HEK293 (cell line): ENCODE measurements around the gene RIN3.
A peak's percentile ranks its signal among the peaks of the same experiment; 100 is the strongest.

Experiments
- CTCF ChIP-seq: fragments of 450-650 bp; formaldehyde crosslinking; IDR thresholded peaks from 2 replicates; pipeline ENCODE4 v1.5.1; 2016; ENCODE audit warnings: missing biosample characterization, missing genetic modification characterization
- KLF16 ChIP-seq: fragments of 450-650 bp; formaldehyde crosslinking; IDR thresholded peaks from 2 replicates; pipeline ENCODE4 v1.5.1; 2017; ENCODE audit warnings: missing biosample characterization, missing genetic modification characterization
- KLF8 ChIP-seq: fragments of 450-650 bp; formaldehyde crosslinking; IDR thresholded peaks from 2 replicates; pipeline ENCODE4 v1.5.1; 2016; ENCODE audit warnings: missing biosample characterization, missing genetic modification characterization
- SALL2 ChIP-seq: fragments of 450-650 bp; formaldehyde crosslinking; IDR thresholded peaks from 2 replicates; pipeline ENCODE4 v1.5.0; 2017; ENCODE audit warnings: missing biosample characterization, mild to moderate bottlenecking, missing genetic modification characterization, borderline replicate concordance
- YY1 ChIP-seq: fragments of 450-650 bp; formaldehyde crosslinking; IDR thresholded peaks from 2 replicates; pipeline ENCODE4 v1.5.1; 2018; ENCODE audit warnings: missing biosample characterization, missing genetic modification characterization
- ZEB2 ChIP-seq: fragments of 450-650 bp; formaldehyde crosslinking; IDR thresholded peaks from 2 replicates; pipeline ENCODE4 v1.5.1; 2016; ENCODE audit warnings: missing biosample characterization, missing genetic modification characterization
- ZFP37 ChIP-seq: fragments of 450-650 bp; formaldehyde crosslinking; IDR thresholded peaks from 2 replicates; pipeline ENCODE4 v1.5.1; 2016; ENCODE audit warnings: missing biosample characterization, missing genetic modification characterization
- ZFP69B ChIP-seq: fragments of 450-650 bp; formaldehyde crosslinking; IDR thresholded peaks from 2 replicates; pipeline ENCODE4 v1.5.1; 2016; ENCODE audit warnings: missing biosample characterization, missing genetic modification characterization
- ZNF10 ChIP-seq: fragments of 450-650 bp; formaldehyde crosslinking; IDR thresholded peaks from 2 replicates; pipeline ENCODE4 v1.5.1; 2017; ENCODE audit warnings: missing biosample characterization, missing genetic modification characterization
- ZNF138 ChIP-seq: fragments of 450-650 bp; formaldehyde crosslinking; IDR thresholded peaks from 2 replicates; pipeline ENCODE4 v1.5.1; 2016; ENCODE audit warnings: missing biosample characterization, missing genetic modification characterization, borderline replicate concordance
- ZNF140 ChIP-seq: fragments of 450-650 bp; formaldehyde crosslinking; IDR thresholded peaks from 2 replicates; pipeline ENCODE4 v1.5.1; 2016; ENCODE audit warnings: missing biosample characterization, missing genetic modification characterization
- ZNF155 ChIP-seq: fragments of 450-650 bp; formaldehyde crosslinking; IDR thresholded peaks from 2 replicates; pipeline ENCODE4 v1.5.1; 2016; ENCODE audit warnings: missing biosample characterization, missing genetic modification characterization
- ZNF169 ChIP-seq: fragments of 450-650 bp; formaldehyde crosslinking; IDR thresholded peaks from 2 replicates; pipeline ENCODE4 v1.5.1; 2016; ENCODE audit warnings: missing biosample characterization, missing genetic modification characterization
- ZNF18 ChIP-seq: fragments of 450-650 bp; formaldehyde crosslinking; IDR thresholded peaks from 2 replicates; pipeline ENCODE4 v1.5.1; 2016; ENCODE audit warnings: missing biosample characterization, missing genetic modification characterization
- ZNF221 ChIP-seq: fragments of 450-650 bp; formaldehyde crosslinking; IDR thresholded peaks from 2 replicates; pipeline ENCODE4 v1.5.1; 2017; ENCODE audit warnings: missing biosample characterization, missing genetic modification characterization, borderline replicate concordance
- ZNF24 ChIP-seq: fragments of 450-650 bp; formaldehyde crosslinking; IDR thresholded peaks from 2 replicates; pipeline ENCODE4 v1.5.1; 2016; ENCODE audit warnings: missing biosample characterization, missing genetic modification characterization
- ZNF280C ChIP-seq: fragments of 450-650 bp; formaldehyde crosslinking; IDR thresholded peaks from 2 replicates; pipeline ENCODE4 v1.5.1; 2016; ENCODE audit warnings: missing biosample characterization, missing genetic modification characterization
- ZNF302 ChIP-seq: fragments of 450-650 bp; formaldehyde crosslinking; IDR thresholded peaks from 2 replicates; pipeline ENCODE4 v1.5.1; 2016; ENCODE audit warnings: missing biosample characterization, missing genetic modification characterization, low read depth
- ZNF366 ChIP-seq: fragments of 450-650 bp; formaldehyde crosslinking; conservative IDR thresholded peaks from 2 replicates; pipeline ENCODE4 v1.5.1; 2016; ENCODE audit warnings: missing biosample characterization, missing genetic modification characterization
- ZNF394 ChIP-seq: fragments of 450-650 bp; formaldehyde crosslinking; IDR thresholded peaks from 2 replicates; pipeline ENCODE4 v1.5.1; 2016; ENCODE audit warnings: missing biosample characterization, missing genetic modification characterization, mild to moderate bottlenecking, moderate library complexity, borderline replicate concordance
- ZNF423 ChIP-seq: fragments of 450-650 bp; formaldehyde crosslinking; IDR thresholded peaks from 2 replicates; pipeline ENCODE4 v1.5.1; 2016; ENCODE audit warnings: missing biosample characterization, missing genetic modification characterization
- ZNF433 ChIP-seq: fragments of 450-650 bp; formaldehyde crosslinking; IDR thresholded peaks from 2 replicates; pipeline ENCODE4 v1.5.1; 2016; ENCODE audit warnings: missing biosample characterization, missing genetic modification characterization, low read depth
- ZNF501 ChIP-seq: fragments of 450-650 bp; formaldehyde crosslinking; IDR thresholded peaks from 2 replicates; pipeline ENCODE4 v1.5.1; 2016; ENCODE audit warnings: missing biosample characterization, missing genetic modification characterization
- ZNF521 ChIP-seq: fragments of 450-650 bp; formaldehyde crosslinking; IDR thresholded peaks from 2 replicates; pipeline ENCODE4 v1.5.1; 2017; ENCODE audit warnings: missing biosample characterization, mild to moderate bottlenecking, missing genetic modification characterization
- ZNF596 ChIP-seq: fragments of 450-650 bp; IDR thresholded peaks from 2 replicates; pipeline ENCODE4 v1.5.0; 2018; ENCODE audit warnings: missing biosample characterization, mild to moderate bottlenecking, missing genetic modification characterization, moderate library complexity
- ZNF658 ChIP-seq: fragments of 450-650 bp; formaldehyde crosslinking; IDR thresholded peaks from 2 replicates; pipeline ENCODE4; 2016; ENCODE audit warnings: missing biosample characterization, missing genetic modification characterization
- ZNF830 ChIP-seq: fragments of 450-650 bp; IDR thresholded peaks from 2 replicates; pipeline ENCODE4 v1.5.0; 2018; ENCODE audit warnings: missing biosample characterization, missing genetic modification characterization, low read depth, mild to moderate bottlenecking, moderate library complexity
- TF ChIP-seq, protein P1 (sequence below): fragments of 450-650 bp; formaldehyde crosslinking; IDR thresholded peaks from 2 replicates; pipeline ENCODE4 v1.5.1; 2017; ENCODE audit warnings: missing biosample characterization, missing genetic modification characterization
- TF ChIP-seq, protein P2 (sequence below): fragments of 450-650 bp; formaldehyde crosslinking; IDR thresholded peaks from 2 replicates; pipeline ENCODE4 v1.5.1; 2017; ENCODE audit warnings: missing biosample characterization, missing genetic modification characterization
- TF ChIP-seq, protein P3 (sequence below): fragments of 450-650 bp; formaldehyde crosslinking; IDR thresholded peaks from 2 replicates; pipeline ENCODE4 v1.5.1; 2016; ENCODE audit warnings: missing biosample characterization, missing genetic modification characterization, low read depth

Gene RIN3

DNA sequence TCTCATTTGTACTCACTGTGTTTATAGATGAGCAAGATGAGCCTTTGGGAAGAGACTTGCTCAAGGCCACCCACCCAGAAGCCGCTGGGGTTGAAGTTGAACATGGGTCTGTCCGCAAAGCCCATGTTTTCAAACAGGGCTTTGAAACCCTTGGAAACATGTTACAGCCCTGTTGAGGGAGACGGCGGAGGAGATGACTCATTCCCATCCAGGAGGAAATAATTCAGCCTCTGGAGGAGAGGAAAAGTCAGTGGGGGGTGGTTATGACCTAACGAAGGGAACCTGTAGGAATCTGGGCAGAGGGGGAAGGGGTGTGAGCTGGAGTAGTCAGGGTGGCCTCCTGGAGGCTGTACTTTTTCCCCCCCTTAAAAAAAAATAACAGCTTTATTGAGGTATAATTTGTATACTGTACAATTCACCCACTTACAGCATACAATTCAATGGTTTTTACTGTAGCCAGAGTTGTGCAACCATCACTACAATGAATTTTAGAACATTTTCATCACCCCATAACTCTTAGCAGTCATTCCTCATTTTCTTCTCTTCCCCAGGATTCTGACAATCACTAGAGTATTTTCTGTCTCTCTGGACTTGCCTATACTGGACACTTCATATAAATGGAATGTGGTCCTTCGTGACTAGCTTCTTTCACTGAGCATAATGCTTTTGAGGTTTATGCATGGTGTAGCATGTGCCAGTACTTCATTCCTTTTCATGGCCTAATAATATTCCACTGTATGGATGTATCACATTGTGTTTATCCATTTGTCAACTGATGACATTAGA, 1.9 kb upstream of the RIN3 start (continued):
- TF ChIP-seq ZNF366 (peak; percentile 89), ZNF658 (tag by site-specific recombination) (no peak), ZNF221 (tag by site-specific recombination) (no peak), ZNF830 (no peak), ZNF24 (0 out of 2 replicates have a peak, but pooled peaks have one; percentile 55), KLF16 (no peak), ZNF10 (tag by site-specific recombination) (no peak), KLF8 (peak; percentile 62; the same call in 1 of the 2 replicates), ZNF155 (tag by site-specific recombination) (no peak), ZNF394 (no peak; the same call in 1 of the 2 replicates), YY1 (no peak), CTCF (no peak), ZNF140 (tag by site-specific recombination) (no peak), ZFP69B (tag by site-specific recombination) (0 out of 2 replicates have a peak, but pooled peaks have one; percentile 20), ZNF501 (tag by site-specific recombination) (no peak), ZNF596 (tag by site-specific recombination) (no peak), ZNF423 (tag by site-specific recombination) (no peak), ZNF138 (no peak), ZNF433 (no peak), ZNF18 (tag by site-specific recombination) (no peak), ZEB2 (tag by site-specific recombination) (peak; percentile 90), SALL2 (tag by site-specific recombination) (no peak), ZNF280C (tag by site-specific recombination) (no peak), ZNF521 (tag by site-specific recombination) (no peak), ZFP37 (tag by site-specific recombination) (no peak), ZNF169 (no peak), ZNF302 (tag by site-specific recombination) (no peak)
- TF ChIP-seq, protein P1, sequence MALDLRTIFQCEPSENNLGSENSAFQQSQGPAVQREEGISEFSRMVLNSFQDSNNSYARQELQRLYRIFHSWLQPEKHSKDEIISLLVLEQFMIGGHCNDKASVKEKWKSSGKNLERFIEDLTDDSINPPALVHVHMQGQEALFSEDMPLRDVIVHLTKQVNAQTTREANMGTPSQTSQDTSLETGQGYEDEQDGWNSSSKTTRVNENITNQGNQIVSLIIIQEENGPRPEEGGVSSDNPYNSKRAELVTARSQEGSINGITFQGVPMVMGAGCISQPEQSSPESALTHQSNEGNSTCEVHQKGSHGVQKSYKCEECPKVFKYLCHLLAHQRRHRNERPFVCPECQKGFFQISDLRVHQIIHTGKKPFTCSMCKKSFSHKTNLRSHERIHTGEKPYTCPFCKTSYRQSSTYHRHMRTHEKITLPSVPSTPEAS (tag by site-specific recombination): no peak
- TF ChIP-seq, protein P2, sequence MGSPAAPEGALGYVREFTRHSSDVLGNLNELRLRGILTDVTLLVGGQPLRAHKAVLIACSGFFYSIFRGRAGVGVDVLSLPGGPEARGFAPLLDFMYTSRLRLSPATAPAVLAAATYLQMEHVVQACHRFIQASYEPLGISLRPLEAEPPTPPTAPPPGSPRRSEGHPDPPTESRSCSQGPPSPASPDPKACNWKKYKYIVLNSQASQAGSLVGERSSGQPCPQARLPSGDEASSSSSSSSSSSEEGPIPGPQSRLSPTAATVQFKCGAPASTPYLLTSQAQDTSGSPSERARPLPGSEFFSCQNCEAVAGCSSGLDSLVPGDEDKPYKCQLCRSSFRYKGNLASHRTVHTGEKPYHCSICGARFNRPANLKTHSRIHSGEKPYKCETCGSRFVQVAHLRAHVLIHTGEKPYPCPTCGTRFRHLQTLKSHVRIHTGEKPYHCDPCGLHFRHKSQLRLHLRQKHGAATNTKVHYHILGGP (tag by site-specific recombination): no peak
- TF ChIP-seq, protein P3, sequence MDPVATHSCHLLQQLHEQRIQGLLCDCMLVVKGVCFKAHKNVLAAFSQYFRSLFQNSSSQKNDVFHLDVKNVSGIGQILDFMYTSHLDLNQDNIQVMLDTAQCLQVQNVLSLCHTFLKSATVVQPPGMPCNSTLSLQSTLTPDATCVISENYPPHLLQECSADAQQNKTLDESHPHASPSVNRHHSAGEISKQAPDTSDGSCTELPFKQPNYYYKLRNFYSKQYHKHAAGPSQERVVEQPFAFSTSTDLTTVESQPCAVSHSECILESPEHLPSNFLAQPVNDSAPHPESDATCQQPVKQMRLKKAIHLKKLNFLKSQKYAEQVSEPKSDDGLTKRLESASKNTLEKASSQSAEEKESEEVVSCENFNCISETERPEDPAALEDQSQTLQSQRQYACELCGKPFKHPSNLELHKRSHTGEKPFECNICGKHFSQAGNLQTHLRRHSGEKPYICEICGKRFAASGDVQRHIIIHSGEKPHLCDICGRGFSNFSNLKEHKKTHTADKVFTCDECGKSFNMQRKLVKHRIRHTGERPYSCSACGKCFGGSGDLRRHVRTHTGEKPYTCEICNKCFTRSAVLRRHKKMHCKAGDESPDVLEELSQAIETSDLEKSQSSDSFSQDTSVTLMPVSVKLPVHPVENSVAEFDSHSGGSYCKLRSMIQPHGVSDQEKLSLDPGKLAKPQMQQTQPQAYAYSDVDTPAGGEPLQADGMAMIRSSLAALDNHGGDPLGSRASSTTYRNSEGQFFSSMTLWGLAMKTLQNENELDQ (tag by site-specific recombination): no peak
